Endothelial cell of umbilical vein (primary cell): Measurements from ENCODE around the gene ASCL1. TPM values are rescaled to one million over a fixed set of nuclear protein-coding genes. Genes with fewer than 3 reads are reported as not detected.

Source experiments
- BruUV-seq: library from RNA; stranded (reverse); fragments of 400-500 nt; replicated peaks from 2 replicates; lab custom pipeline; 2021; lab: Mats Ljungman, UMichigan
- CTCF ChIA-PET: fragments of 300-600, 350-600 bp; sonication (Branson Sonifier 250); formaldehyde crosslinking; loops from one replicate; lab custom pipeline; 2021; ENCODE audit warnings: antibody characterized with exemption, inconsistent platforms; lab: Charles Lee
- POLR2A ChIA-PET: fragments of 300-600, 350-600 bp; sonication (Branson Sonifier 250); formaldehyde crosslinking; loops from one replicate; lab custom pipeline; 2021; ENCODE audit warnings: antibody characterized with exemption, inconsistent platforms; lab: Charles Lee
- DNase-seq: peaks from one replicate; pipeline ENCODE4 v3.0.0-alpha.2; 2011; ENCODE audit warnings: low read depth, low spot score
- FAIRE-seq: peaks from 2 replicates; lab custom pipeline; 2011; peaks lifted over from hg19 to GRCh38; lab: Jason Lieb, UNC
- H2AFZ ChIP-seq: 2 replicates; pipeline ENCODE4 v1.6.0; 2012; ENCODE audit warnings: low read depth, low read length, control low read depth, inconsistent platforms
- H3K27ac ChIP-seq: 2 replicates; pipeline ENCODE4 v1.5.1; 2011; ENCODE audit warnings: low read depth, mild to moderate bottlenecking, control low read depth, low read length, moderate library complexity; ENCODE audit not compliant: insufficient read depth
- H3K27me3 ChIP-seq, 2 experiments: 2 replicates each; pipeline versions ENCODE4 v1.6.0 to v1.6.1; 2011; ENCODE audit warnings: low read length in 2 of 2, mixed read lengths in 1 of 2; ENCODE audit not compliant: control insufficient read depth in 2 of 2, insufficient read depth in 2 of 2
- H3K36me3 ChIP-seq, 2 experiments: 2 replicates in 1 of 2; 3 replicates in 1 of 2; pipeline ENCODE4 v1.5.1; 2011; ENCODE audit warnings: low read length in 2 of 2, mild to moderate bottlenecking in 1 of 2, moderate library complexity in 1 of 2; ENCODE audit not compliant: control insufficient read depth in 2 of 2, insufficient read depth in 2 of 2; ENCODE audit errors: extremely low read depth in 1 of 2
- H3K4me1 ChIP-seq: 3 replicates; pipeline ENCODE4 v1.5.1; 2011; ENCODE audit warnings: mild to moderate bottlenecking, low read length; ENCODE audit not compliant: control insufficient read depth, insufficient read depth; ENCODE audit errors: extremely low read depth
- H3K4me2 ChIP-seq: 2 replicates; pipeline ENCODE4 v1.6.1; 2011; ENCODE audit warnings: low read length, control low read depth, mixed read lengths; ENCODE audit not compliant: insufficient read depth
- H3K4me3 ChIP-seq, 3 experiments: fragments of 200-600 bp in 1 of 3; sonication (generic), shearing (Covaris generic) in 1 of 3; replicated peaks in 1 of 3; 2 replicates each; pipeline ENCODE4 v1.5.1; 2011 to 2016; ENCODE audit warnings: control low read depth in 3 of 3, low read length in 3 of 3, mild to moderate bottlenecking in 2 of 3, inconsistent platforms in 1 of 3, low read depth in 1 of 3, moderate library complexity in 1 of 3; ENCODE audit not compliant: insufficient read depth in 1 of 3
- H3K79me2 ChIP-seq: 2 replicates; pipeline ENCODE4 v1.6.0; 2012; ENCODE audit warnings: low read length, inconsistent platforms; ENCODE audit not compliant: control insufficient read depth, insufficient read depth
- H3K9ac ChIP-seq: replicated peaks from 2 replicates; pipeline ENCODE3; 2011; ENCODE audit warnings: low read length, control low read depth; ENCODE audit not compliant: insufficient read depth; ENCODE audit errors: extremely low read depth
- H3K9me1 ChIP-seq: replicated peaks from 3 replicates; pipeline ENCODE4 v1.6.0; 2011; ENCODE audit warnings: mild to moderate bottlenecking, low read length; ENCODE audit not compliant: control insufficient read depth, insufficient read depth; ENCODE audit errors: extremely low read depth
- H3K9me3 ChIP-seq: replicated peaks from 2 replicates; pipeline ENCODE4 v1.5.1; 2012; ENCODE audit warnings: low read length, inconsistent platforms; ENCODE audit not compliant: control insufficient read depth, insufficient read depth
- H4K20me1 ChIP-seq: replicated peaks from 2 replicates; pipeline ENCODE3; 2011; ENCODE audit warnings: mild to moderate bottlenecking, low read length; ENCODE audit not compliant: control insufficient read depth, insufficient read depth; ENCODE audit errors: extremely low read depth
- CTCF ChIP-seq, 2 donors: IDR thresholded peaks; 1 replicate in 1 of 2; 2 replicates in 1 of 2; pipeline ENCODE4 v1.5.1; 2011; ENCODE audit warnings: low read length in 2 of 2, mild to moderate bottlenecking in 2 of 2, moderate library complexity in 2 of 2, control low read depth in 1 of 2, inconsistent platforms in 1 of 2, low read depth in 1 of 2; ENCODE audit not compliant: insufficient read depth in 1 of 2; ENCODE audit errors: extremely low read depth in 1 of 2
- EZH2 ChIP-seq: IDR thresholded peaks from 2 replicates; pipeline ENCODE4 v1.6.1; 2012; ENCODE audit warnings: borderline replicate concordance, low read depth, mild to moderate bottlenecking, moderate library complexity, low read length, inconsistent platforms; ENCODE audit not compliant: severe bottlenecking
- FOS ChIP-seq: IDR thresholded peaks from 2 replicates; pipeline ENCODE4 v1.6.1; 2011; ENCODE audit warnings: mild to moderate bottlenecking, low read length, moderate library complexity, borderline replicate concordance; ENCODE audit not compliant: insufficient read depth
- GATA2 ChIP-seq: IDR thresholded peaks from 2 replicates; pipeline ENCODE4 v1.7.0; 2011; ENCODE audit warnings: low read depth, mild to moderate bottlenecking, moderate library complexity, mixed read lengths, low read length; ENCODE audit not compliant: insufficient read length, insufficient read depth
- JUN ChIP-seq: IDR thresholded peaks from 2 replicates; pipeline ENCODE4 v1.6.1; 2011; ENCODE audit warnings: borderline replicate concordance, low read depth; ENCODE audit not compliant: insufficient read length, insufficient read depth
- MAX ChIP-seq: IDR thresholded peaks from 2 replicates; pipeline ENCODE4 v1.6.1; 2011; ENCODE audit not compliant: insufficient read depth, insufficient read length
- MYC ChIP-seq: IDR thresholded peaks from one replicate; pipeline ENCODE4 v1.6.1; 2011; ENCODE audit warnings: mild to moderate bottlenecking, low read depth, low read length
- POLR2A ChIP-seq: IDR thresholded peaks from 2 replicates; pipeline ENCODE4 v1.6.1; 2012; ENCODE audit warnings: low read depth, mild to moderate bottlenecking, control low read depth, low read length
- POLR2AphosphoS5 ChIP-seq: IDR thresholded peaks from 2 replicates; pipeline ENCODE4 v1.6.1; 2012; ENCODE audit warnings: low read depth, mild to moderate bottlenecking, control low read depth, low read length, moderate library complexity; ENCODE audit not compliant: insufficient read depth
- dilution Hi-C: fragments of 300-500 bp; cut with MboI; formaldehyde crosslinking; loops from one replicate; pipeline ENCODE4 v1.15.0; 2019; ENCODE audit warnings: low sequenced_read_pairs; ENCODE audit not compliant: extremely low pct_ligation_motif_present
- intact Hi-C: fragments of 100-400 bp; cut with micrococcal nuclease; formaldehyde crosslinking; loops from one replicate; pipeline ENCODE4 v1.10.0; 2022
- polyA plus RNA-seq, 4 experiments: library from polyadenylated mRNA; depleted of rRNA in 3 of 4; stranded (reverse) in 3 of 4; unstranded in 1 of 4; fragments of >200 nt; gene quantifications; 2 replicates each; pipeline versions ENCODE4 v1.2.1 to v1.2.3, GENCODE V29; 2011 to 2012; ENCODE audit warnings: missing spikeins in 1 of 4
- total RNA-seq: library from RNA; stranded (reverse); gene quantifications from 2 replicates; pipeline ENCODE4 v1.2.3, GENCODE V29; 2021

Gene ASCL1
- total and polyA plus RNA-seq, 2 donors (not counting 3 experiments of a cell fraction or from before 2014, with no cell fraction given) = not detected

GRCh38 chr12:102993537-102993936, 36.1 kb downstream of the ASCL1 start:
- intact Hi-C loops = no loop called here
- no peaks in the 10 kb centered on the region for H3K9me1 ChIP-seq
- POLR2A ChIA-PET = no interaction called here
- H3K9ac ChIP-seq = no peak overlapping the region
- H3K27ac ChIP-seq = no peak overlapping the region
- H3K9me3 ChIP-seq = peaks cover 10% of the 10 kb centered on the region
- TF ChIP-seq POLR2A = no peak
- TF ChIP-seq GATA2 = no peak
- TF ChIP-seq FOS = no peak
- TF ChIP-seq JUN = no peak
- no peak for TF ChIP-seq POLR2AphosphoS5
- TF ChIP-seq CTCF (IDR thresholded peaks at IDR 0.05; ENCODE audit: extremely low read depth in 1 of 2, insufficient read depth in 1 of 2, low read depth in 1 of 2, low read length in 2 of 2) = no peak
- TF ChIP-seq MAX = no peak
- TF ChIP-seq EZH2 = no peak
- TF ChIP-seq MYC = no peak
- no peaks in the 10 kb centered on the region for H3K36me3 ChIP-seq
- no peaks in the 10 kb centered on the region for H3K79me2 ChIP-seq
- H3K4me3 ChIP-seq = no peak overlapping the region
- H3K4me1 ChIP-seq = no peaks in the 10 kb centered on the region
- H3K27me3 ChIP-seq = no peaks in the 10 kb centered on the region
- H3K4me2 ChIP-seq = no peak overlapping the region
- H2AFZ ChIP-seq = no peak overlapping the region
- CTCF ChIA-PET = no interaction called here
- no peak for DNase-seq
- dilution Hi-C loops = no loop called here
- H4K20me1 ChIP-seq = no peaks in the 10 kb centered on the region
- no peak for FAIRE-seq
- BruUV-seq = no TSS peak
